Heart left ventricle (tissue), 13 donors: Measurements from ENCODE around the gene DPAGT1.

Experiments used
- POLR2A ChIP-seq, 2 donors: fragments of 450-650 bp; IDR thresholded peaks; one replicate each; pipeline ENCODE4 v1.6.1; 2017; ENCODE audit warnings: antibody characterized with exemption in 2 of 2, mild to moderate bottlenecking in 2 of 2, moderate library complexity in 2 of 2
- TF ChIP-seq, protein P1 (sequence below), 12 donors: fragments of 200-600 bp; sonication (generic) in 4 of 12; IDR thresholded peaks; one replicate each; pipeline versions ENCODE4 v1.5.0 to v1.8.0; 2018 to 2022; ENCODE audit warnings: antibody characterized with exemption in 12 of 12, mild to moderate bottlenecking in 5 of 12
- donor health status: ischemic (EF 13 %, LVEDD 7.1; RV severe dilation, severe dysfunction).
- donor health status: DM: no; HTN: yes; CAD: no.
- donor health status: DM: no; HTN: no; CAD: no.
- donor health status: ischemic (EF 25% LVEDD 6.9; RV normal size, moderate dysfunction).
- donor health status: ischemic (EF 25% LVEDD 5.7; RV mildly dilated, moderate dysfunction).
- donor health status: ischemic (EF 35%, LVEDD 5.7; RV mildly dilated, moderate dysfunction).
- donor health status: nonischemic (EF 11% LVEDD 7.7; RV severe dilation, severe dysfunction).
- donor health status: DM: yes; HTN: yes; CAD: no.
- donor health status: PGD.
- donor health status: ischemic (EF 29% LVEDD 5.4; RV normal size, mild dysfunction).
- donor health status: nonischemic (EF 23%, LVEDD 6.1; RV moderate dilation, normal function).

DNA sequence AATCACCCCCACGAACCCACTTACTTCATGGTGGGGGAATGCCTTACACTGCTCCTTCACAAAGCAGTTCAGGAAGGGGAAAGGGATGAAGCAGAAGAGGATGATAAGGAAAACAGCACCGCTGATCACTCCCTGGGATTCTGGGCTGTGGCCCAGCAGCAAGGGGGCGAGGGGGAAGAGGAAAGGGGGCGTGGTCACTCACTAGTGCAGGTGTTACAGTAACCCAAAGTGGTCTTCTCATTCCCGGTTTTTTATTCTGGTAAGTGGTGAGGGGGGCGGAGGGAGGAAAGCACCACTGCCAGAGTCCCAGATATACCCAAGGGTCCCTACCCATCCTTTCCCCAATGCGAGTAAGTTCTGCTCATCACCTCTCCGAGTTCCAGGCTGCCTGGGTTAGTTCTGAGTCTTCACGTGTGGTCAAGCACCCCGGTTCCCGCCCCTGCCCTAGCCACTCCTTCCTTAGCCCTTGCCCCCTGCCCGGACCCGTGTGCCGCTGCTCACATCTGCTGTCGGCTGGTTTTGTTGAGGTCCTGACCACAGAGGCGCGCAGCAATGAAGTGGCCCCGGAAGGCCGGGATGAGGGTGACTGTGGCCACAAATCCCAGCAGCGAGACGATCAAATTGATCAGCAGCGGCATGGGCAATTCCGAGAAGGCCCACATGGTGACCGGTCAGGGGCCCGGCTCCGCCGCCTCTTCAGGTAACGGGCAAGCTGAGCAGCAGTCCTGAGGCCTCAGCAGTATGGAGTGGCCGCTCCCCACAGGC is 477 bp downstream of the DPAGT1 start:
- TF ChIP-seq, protein P1, sequence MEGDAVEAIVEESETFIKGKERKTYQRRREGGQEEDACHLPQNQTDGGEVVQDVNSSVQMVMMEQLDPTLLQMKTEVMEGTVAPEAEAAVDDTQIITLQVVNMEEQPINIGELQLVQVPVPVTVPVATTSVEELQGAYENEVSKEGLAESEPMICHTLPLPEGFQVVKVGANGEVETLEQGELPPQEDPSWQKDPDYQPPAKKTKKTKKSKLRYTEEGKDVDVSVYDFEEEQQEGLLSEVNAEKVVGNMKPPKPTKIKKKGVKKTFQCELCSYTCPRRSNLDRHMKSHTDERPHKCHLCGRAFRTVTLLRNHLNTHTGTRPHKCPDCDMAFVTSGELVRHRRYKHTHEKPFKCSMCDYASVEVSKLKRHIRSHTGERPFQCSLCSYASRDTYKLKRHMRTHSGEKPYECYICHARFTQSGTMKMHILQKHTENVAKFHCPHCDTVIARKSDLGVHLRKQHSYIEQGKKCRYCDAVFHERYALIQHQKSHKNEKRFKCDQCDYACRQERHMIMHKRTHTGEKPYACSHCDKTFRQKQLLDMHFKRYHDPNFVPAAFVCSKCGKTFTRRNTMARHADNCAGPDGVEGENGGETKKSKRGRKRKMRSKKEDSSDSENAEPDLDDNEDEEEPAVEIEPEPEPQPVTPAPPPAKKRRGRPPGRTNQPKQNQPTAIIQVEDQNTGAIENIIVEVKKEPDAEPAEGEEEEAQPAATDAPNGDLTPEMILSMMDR (IDR thresholded peaks at IDR 0.05) = no peak
- TF ChIP-seq POLR2A (IDR thresholded peaks at IDR 0.05) = no peak
